Measurements from ENCODE around the gene UBAP2. TPM values are rescaled to one million over a fixed set of nuclear protein-coding genes. Genes with fewer than 3 reads are reported as not detected.

UBAP2 gene
- total RNA-seq, 1 donor from 2014 or later = 73.3 TPM

DNA sequence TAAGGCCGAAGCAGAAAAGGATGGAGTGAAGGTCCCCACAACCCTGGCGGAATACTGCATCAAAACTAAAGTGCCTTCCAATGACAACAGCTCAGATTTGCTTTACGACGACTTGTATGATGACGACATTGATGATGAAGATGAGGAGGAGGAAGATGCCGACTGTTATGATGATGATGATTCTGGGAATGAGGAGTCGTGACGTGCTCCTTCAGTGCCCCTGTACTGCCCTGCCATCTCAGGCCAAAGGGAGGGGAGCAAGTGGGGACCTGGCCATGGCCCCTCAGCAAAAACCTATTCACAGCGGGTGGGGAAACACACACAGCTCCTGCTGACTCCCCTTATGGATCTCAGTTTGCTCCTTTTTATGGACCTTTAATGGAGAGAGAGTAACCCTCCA lies 131.7 kb downstream of the UBAP2 start:
- Histone ChIP-seq H3K36me3 (ENCODE audit: insufficient read depth, low read length) (peaks cover 45% of the 10 kb centered on the region), H3K4me1 (ENCODE audit: insufficient read depth, low read length) (no peaks in the 10 kb centered on the region), H4K20me1 (ENCODE audit: insufficient read depth, low read length) (peaks cover 62% of the 10 kb centered on the region), H3K9ac (ENCODE audit: low read length) (no peak overlapping the region), H3K79me2 (ENCODE audit: insufficient read depth, low read length) (peaks cover 22% of the 10 kb centered on the region), H3K4me3 (ENCODE audit: insufficient read depth, low read depth, low read length) (no peak overlapping the region), H3K27ac (ENCODE audit: low read depth, low read length) (no peak overlapping the region), H3K9me3 (ENCODE audit: insufficient read depth, low read depth, low read length) (no peaks in the 10 kb centered on the region), H2AFZ (ENCODE audit: low read depth, low read length) (no peak overlapping the region), H3K4me2 (ENCODE audit: low read length) (no peak overlapping the region), H3K27me3 (ENCODE audit: insufficient read depth, low read length) (no peaks in the 10 kb centered on the region)
- Mint-ChIP-seq H3K9me3 (ENCODE audit: unreplicated experiment) (no peaks in the 10 kb centered on the region), H3K4me3 (ENCODE audit: unreplicated experiment) (no peak overlapping the region), H3K27me3 (ENCODE audit: low read depth, unreplicated experiment) (no peaks in the 10 kb centered on the region), H3K27ac (ENCODE audit: unreplicated experiment) (peak overlapping the region; percentile 2), H3K36me3 (ENCODE audit: low read depth, unreplicated experiment) (peaks cover 15% of the 10 kb centered on the region), H3K4me1 (ENCODE audit: low read depth, unreplicated experiment) (peaks cover 3% of the 10 kb centered on the region)
- FAIRE-seq (no peak), DNase-seq (ENCODE audit: low read depth) (no peak)
- TF ChIP-seq, protein P1, sequence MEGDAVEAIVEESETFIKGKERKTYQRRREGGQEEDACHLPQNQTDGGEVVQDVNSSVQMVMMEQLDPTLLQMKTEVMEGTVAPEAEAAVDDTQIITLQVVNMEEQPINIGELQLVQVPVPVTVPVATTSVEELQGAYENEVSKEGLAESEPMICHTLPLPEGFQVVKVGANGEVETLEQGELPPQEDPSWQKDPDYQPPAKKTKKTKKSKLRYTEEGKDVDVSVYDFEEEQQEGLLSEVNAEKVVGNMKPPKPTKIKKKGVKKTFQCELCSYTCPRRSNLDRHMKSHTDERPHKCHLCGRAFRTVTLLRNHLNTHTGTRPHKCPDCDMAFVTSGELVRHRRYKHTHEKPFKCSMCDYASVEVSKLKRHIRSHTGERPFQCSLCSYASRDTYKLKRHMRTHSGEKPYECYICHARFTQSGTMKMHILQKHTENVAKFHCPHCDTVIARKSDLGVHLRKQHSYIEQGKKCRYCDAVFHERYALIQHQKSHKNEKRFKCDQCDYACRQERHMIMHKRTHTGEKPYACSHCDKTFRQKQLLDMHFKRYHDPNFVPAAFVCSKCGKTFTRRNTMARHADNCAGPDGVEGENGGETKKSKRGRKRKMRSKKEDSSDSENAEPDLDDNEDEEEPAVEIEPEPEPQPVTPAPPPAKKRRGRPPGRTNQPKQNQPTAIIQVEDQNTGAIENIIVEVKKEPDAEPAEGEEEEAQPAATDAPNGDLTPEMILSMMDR (IDR thresholded peaks at IDR 0.05; ENCODE audit: insufficient read depth, low read depth, low read length) = no peak
- TF ChIP-seq EZH2 (IDR thresholded peaks at IDR 0.05; ENCODE audit: insufficient read depth, low read length) = no peak

DNA sequence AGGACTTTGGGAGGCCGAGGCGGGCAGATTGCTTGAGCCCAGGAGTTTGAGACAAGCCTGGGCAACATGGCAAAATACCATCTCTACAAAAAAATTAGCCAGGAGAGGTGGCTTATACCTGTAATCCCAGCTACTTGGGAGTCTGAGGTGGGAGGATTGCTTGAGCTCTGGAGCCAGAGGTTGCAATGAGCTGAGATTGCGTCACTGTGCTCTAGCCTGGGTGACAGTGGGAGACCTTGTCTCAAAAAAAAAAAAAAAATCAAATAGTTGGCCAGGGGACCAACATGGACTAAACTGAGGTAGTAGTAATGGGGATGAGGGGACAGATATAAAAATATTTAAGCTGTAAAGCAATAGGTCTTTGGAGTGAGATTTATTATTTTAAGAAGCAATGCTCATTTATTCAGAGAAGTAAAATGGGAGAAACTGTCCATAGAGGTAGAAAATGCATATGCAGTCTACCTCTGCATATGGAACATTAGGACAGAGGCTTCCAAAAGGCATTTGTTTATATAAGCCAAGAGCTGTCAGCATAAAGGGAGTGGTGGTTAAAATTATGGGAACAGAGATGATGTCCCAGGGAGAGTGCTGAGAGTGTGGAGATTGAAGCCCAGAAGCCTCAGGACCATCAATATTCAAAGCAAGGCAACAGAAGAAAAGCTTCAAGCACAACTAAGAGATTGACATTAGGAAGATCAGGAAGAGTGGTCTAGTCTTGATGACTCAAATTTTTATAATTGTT lies 133.6 kb downstream of the UBAP2 start:
- TF ChIP-seq, protein P1 (IDR thresholded peaks at IDR 0.05; ENCODE audit: insufficient read depth, low read depth, low read length) = no peak
- TF ChIP-seq EZH2 (IDR thresholded peaks at IDR 0.05; ENCODE audit: insufficient read depth, low read length) = no peak
- H3K36me3 ChIP-seq (ENCODE audit: insufficient read depth, low read length) = peaks cover 29% of the 10 kb centered on the region

DNA sequence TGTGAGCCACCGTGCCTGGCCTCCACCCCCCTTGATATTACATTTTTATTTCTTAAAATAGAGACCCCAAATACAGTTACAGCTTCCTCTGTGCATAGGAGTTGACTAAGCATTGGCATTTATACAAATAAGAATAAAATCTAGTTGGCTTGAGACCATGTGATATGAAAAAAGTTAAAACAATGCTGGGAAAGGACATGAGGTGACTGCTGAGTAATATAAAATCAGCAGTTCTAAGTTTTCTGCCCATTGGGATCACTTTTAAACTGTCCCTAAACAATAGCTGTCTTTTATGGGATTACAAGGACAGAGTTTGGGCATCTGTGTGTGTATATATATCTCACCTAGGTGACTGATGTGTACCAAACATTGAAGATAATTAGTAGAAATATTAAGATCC lies 135.1 kb downstream of the UBAP2 start:
- no peak overlapping the region for H2AFZ ChIP-seq (ENCODE audit: low read depth, low read length)
- peaks cover 41% of the 10 kb centered on the region for H3K79me2 ChIP-seq (ENCODE audit: insufficient read depth, low read length)
- no peak overlapping the region for H3K9ac ChIP-seq (ENCODE audit: low read length)
- no peak overlapping the region for H3K27ac ChIP-seq (ENCODE audit: low read depth, low read length)
- H3K4me1 ChIP-seq (ENCODE audit: insufficient read depth, low read length) = no peaks in the 10 kb centered on the region
- no peaks in the 10 kb centered on the region for H3K9me3 ChIP-seq (ENCODE audit: insufficient read depth, low read depth, low read length)
- Mint-ChIP-seq H3K4me3 (ENCODE audit: unreplicated experiment) (no peak overlapping the region), H3K4me1 (ENCODE audit: low read depth, unreplicated experiment) (no peaks in the 10 kb centered on the region), H3K27me3 (ENCODE audit: low read depth, unreplicated experiment) (no peaks in the 10 kb centered on the region), H3K36me3 (ENCODE audit: low read depth, unreplicated experiment) (peaks cover 14% of the 10 kb centered on the region), H3K9me3 (ENCODE audit: unreplicated experiment) (no peaks in the 10 kb centered on the region), H3K27ac (ENCODE audit: unreplicated experiment) (no peak overlapping the region)
- H3K27me3 ChIP-seq (ENCODE audit: insufficient read depth, low read length) = no peaks in the 10 kb centered on the region
- peaks cover 51% of the 10 kb centered on the region for H4K20me1 ChIP-seq (ENCODE audit: insufficient read depth, low read length)
- no peak overlapping the region for H3K4me3 ChIP-seq (ENCODE audit: insufficient read depth, low read depth, low read length)
- DNase-seq (ENCODE audit: low read depth) = no peak
- H3K36me3 ChIP-seq (ENCODE audit: insufficient read depth, low read length) = peaks cover 28% of the 10 kb centered on the region
- TF ChIP-seq, protein P1 (IDR thresholded peaks at IDR 0.05; ENCODE audit: insufficient read depth, low read depth, low read length) = no peak
- no peak for TF ChIP-seq EZH2 (IDR thresholded peaks at IDR 0.05; ENCODE audit: insufficient read depth, low read length)
- H3K4me2 ChIP-seq (ENCODE audit: low read length) = no peak overlapping the region
- no peak for FAIRE-seq

More for the DNA sequence above, 133.6 kb downstream of the UBAP2 start:
- H3K79me2 ChIP-seq (ENCODE audit: insufficient read depth, low read length) = peaks cover 27% of the 10 kb centered on the region
- H3K9me3 ChIP-seq (ENCODE audit: insufficient read depth, low read depth, low read length) = no peaks in the 10 kb centered on the region
- Mint-ChIP-seq H3K27ac (ENCODE audit: unreplicated experiment) (no peak overlapping the region), H3K4me3 (ENCODE audit: unreplicated experiment) (no peak overlapping the region), H3K9me3 (ENCODE audit: unreplicated experiment) (no peaks in the 10 kb centered on the region), H3K36me3 (ENCODE audit: low read depth, unreplicated experiment) (peaks cover 18% of the 10 kb centered on the region), H3K27me3 (ENCODE audit: low read depth, unreplicated experiment) (no peaks in the 10 kb centered on the region), H3K4me1 (ENCODE audit: low read depth, unreplicated experiment) (peaks cover 3% of the 10 kb centered on the region)
- H3K27ac ChIP-seq (ENCODE audit: low read depth, low read length) = no peak overlapping the region
- H4K20me1 ChIP-seq (ENCODE audit: insufficient read depth, low read length) = peaks cover 53% of the 10 kb centered on the region
- H3K27me3 ChIP-seq (ENCODE audit: insufficient read depth, low read length) = no peaks in the 10 kb centered on the region
- no peaks in the 10 kb centered on the region for H3K4me1 ChIP-seq (ENCODE audit: insufficient read depth, low read length)
- H3K4me3 ChIP-seq (ENCODE audit: insufficient read depth, low read depth, low read length) = no peak overlapping the region
- DNase-seq (ENCODE audit: low read depth) = no peak
- no peak overlapping the region for H2AFZ ChIP-seq (ENCODE audit: low read depth, low read length)
- no peak for FAIRE-seq
- no peak overlapping the region for H3K4me2 ChIP-seq (ENCODE audit: low read length)
- no peak overlapping the region for H3K9ac ChIP-seq (ENCODE audit: low read length)

Data from astrocyte (in vitro differentiated cells and primary cell).